HCT116 (cell line): ENCODE results near the gene LYRM9. TPM values are rescaled to one million over a fixed set of nuclear protein-coding genes. Genes with fewer than 3 reads are reported as not detected.

ENCODE experiments used
- ATAC-seq: fragments of 200-7000 bp; cut with Tn5 transposase; 2 replicates; pipeline ENCODE4 v1.9.1; 2020; ENCODE audit warnings: mild to moderate bottlenecking, moderate library complexity
- BruUV-seq: library from RNA; stranded (reverse); fragments of 400-500 nt; replicated peaks from 2 replicates; lab custom pipeline; 2021; lab: Mats Ljungman, UMichigan
- CTCF ChIA-PET: fragments of 300-600 bp; sonication (Branson Sonifier 250); formaldehyde crosslinking; loops from one replicate; lab custom pipeline; 2021; ENCODE audit warnings: antibody characterized with exemption; lab: Charles Lee
- POLR2A ChIA-PET: fragments of 300-600, 350-600 bp; sonication (Branson Sonifier 250); formaldehyde crosslinking; loops from one replicate; lab custom pipeline; 2021; ENCODE audit warnings: antibody characterized with exemption; lab: Charles Lee
- RAD21 ChIA-PET, 2 experiments: fragments of 300-600 bp; sonication (Branson Sonifier 250); formaldehyde crosslinking; loops; one replicate each; lab custom pipeline; 2023; ENCODE audit warnings: low total read pairs in 2 of 2; ENCODE audit not compliant: uncharacterized antibody in 2 of 2, unreplicated experiment in 2 of 2, low non-redundant PET in 1 of 2; lab: Charles Lee
- DNase-seq: peaks from one replicate; pipeline ENCODE4 v3.0.0-alpha.2; 2010; ENCODE audit warnings: low read depth, low spot score
- H2AFZ ChIP-seq: fragments of 200-600 bp; shearing (Covaris generic), sonication (generic); 2 replicates; pipeline ENCODE4 v1.6.1; 2017; ENCODE audit warnings: low read depth, mixed run types, mixed read lengths, antibody characterized with exemption, low read length; ENCODE audit not compliant: poor library complexity, severe bottlenecking
- H3K27ac ChIP-seq: 2 replicates; pipeline ENCODE4 v1.5.1; 2012; ENCODE audit warnings: low read depth, low read length
- H3K27me3 ChIP-seq: fragments of 200-600 bp; sonication (generic); 2 replicates; pipeline ENCODE4 v1.6.1; 2016; ENCODE audit warnings: mixed run types, low read length, mixed read lengths; ENCODE audit not compliant: insufficient read depth
- H3K36me3 ChIP-seq, 2 experiments: fragments of 200-500 bp in 1 of 2; fragments of 200-600 bp in 1 of 2; sonication (Bioruptor generic) in 1 of 2; sonication (generic) in 1 of 2; 2 replicates each; pipeline versions ENCODE4 v1.5.1 to v1.6.1; 2014 to 2016; ENCODE audit warnings: low read length in 2 of 2, inconsistent platforms in 1 of 2, mixed read lengths in 1 of 2, mixed run types in 1 of 2; ENCODE audit not compliant: insufficient read depth in 2 of 2, control insufficient read depth in 1 of 2
- H3K4me1 ChIP-seq, 2 experiments: fragments of 200-600 bp in 1 of 2; sonication (generic) in 1 of 2; 2 replicates each; pipeline versions ENCODE4 v1.5.1 to v1.6.1; 2012 to 2017; ENCODE audit warnings: low read length in 2 of 2, inconsistent platforms in 1 of 2, mild to moderate bottlenecking in 1 of 2, mixed read lengths in 1 of 2, mixed run types in 1 of 2, moderate library complexity in 1 of 2; ENCODE audit not compliant: insufficient read depth in 2 of 2, control insufficient read depth in 1 of 2
- H3K4me2 ChIP-seq: fragments of 200-600 bp; sonication (generic); 2 replicates; pipeline ENCODE4 v1.6.1; 2017; ENCODE audit warnings: mixed run types, low read length, mixed read lengths
- H3K4me3 ChIP-seq, 2 experiments: fragments of 200-600 bp in 1 of 2; sonication (generic) in 1 of 2; replicated peaks in 1 of 2; 2 replicates each; pipeline ENCODE4 v1.5.1; 2011 to 2016; ENCODE audit warnings: low read length in 2 of 2, control low read depth in 1 of 2, low read depth in 1 of 2, mild to moderate bottlenecking in 1 of 2, mixed read lengths in 1 of 2, mixed run types in 1 of 2
- H3K79me2 ChIP-seq: fragments of 200-600 bp; sonication (generic); 2 replicates; pipeline ENCODE4 v1.6.1; 2017; ENCODE audit warnings: mild to moderate bottlenecking, mixed run types, low read length, moderate library complexity, mixed read lengths; ENCODE audit not compliant: insufficient read depth
- H3K9ac ChIP-seq: fragments of 200-600 bp; sonication (generic); 2 replicates; pipeline ENCODE4 v1.6.1; 2016; ENCODE audit warnings: low read length, mixed read lengths
- H3K9me2 ChIP-seq: fragments of 200-600 bp; sonication (generic), shearing (Covaris generic); 2 replicates; pipeline ENCODE4 v1.6.1; 2017; ENCODE audit warnings: mixed run types, mild to moderate bottlenecking, moderate library complexity; ENCODE audit not compliant: insufficient read depth
- H3K9me3 ChIP-seq, 2 experiments: fragments of 200-500 bp in 1 of 2; fragments of 200-600 bp in 1 of 2; sonication (Bioruptor generic) in 1 of 2; sonication (generic) in 1 of 2; 2 replicates each; pipeline ENCODE4 v1.6.1; 2014 to 2017; ENCODE audit warnings: low read length in 2 of 2, mixed read lengths in 2 of 2, inconsistent platforms in 1 of 2, low read depth in 1 of 2, mild to moderate bottlenecking in 1 of 2, mixed run types in 1 of 2, moderate library complexity in 1 of 2; ENCODE audit not compliant: control insufficient read depth in 1 of 2, insufficient read depth in 1 of 2
- H4K20me1 ChIP-seq: fragments of 200-600 bp; sonication (generic), shearing (Covaris generic); 2 replicates; pipeline ENCODE4 v1.6.1; 2017; ENCODE audit warnings: mixed run types, mild to moderate bottlenecking, moderate library complexity; ENCODE audit not compliant: insufficient read depth
- EGR1 ChIP-seq: IDR thresholded peaks from 2 replicates; pipeline ENCODE4 v1.6.1; 2012; ENCODE audit warnings: low read depth
- EZH2 ChIP-seq: fragments of 200-600 bp; sonication (generic); IDR thresholded peaks from 2 replicates; pipeline ENCODE4 v1.6.1; 2017; ENCODE audit warnings: antibody characterized with exemption, mixed run types
- EZH2phosphoT487 ChIP-seq: fragments of 200-600 bp; IDR thresholded peaks from 2 replicates; pipeline ENCODE4 v1.6.1; 2018; ENCODE audit warnings: antibody characterized with exemption, borderline replicate concordance
- FOSL1 ChIP-seq: IDR thresholded peaks from 2 replicates; pipeline ENCODE4 v1.6.1; 2012; ENCODE audit warnings: low read depth
- MAX ChIP-seq: IDR thresholded peaks from 2 replicates; pipeline ENCODE4 v1.6.1; 2012
- POLR2A ChIP-seq: IDR thresholded peaks from 2 replicates; pipeline ENCODE4 v1.7.0; 2011; ENCODE audit warnings: borderline replicate concordance; ENCODE audit not compliant: insufficient read depth, insufficient read length; ENCODE audit errors: extremely low read depth
- POLR2AphosphoS5 ChIP-seq: IDR thresholded peaks from 2 replicates; pipeline ENCODE4 v1.6.1; 2011; ENCODE audit warnings: mild to moderate bottlenecking, low read depth, low read length, moderate library complexity
- REST ChIP-seq: IDR thresholded peaks from 2 replicates; pipeline ENCODE4 v1.6.1; 2012; ENCODE audit warnings: low read depth
- SRF ChIP-seq: IDR thresholded peaks from 2 replicates; pipeline ENCODE4 v1.6.1; 2012; ENCODE audit warnings: low read depth
- TCF7L2 ChIP-seq: IDR thresholded peaks from 2 replicates; pipeline ENCODE4 v1.7.0; 2011; ENCODE audit warnings: borderline replicate concordance, inconsistent platforms; ENCODE audit not compliant: insufficient read depth, insufficient read length; ENCODE audit errors: extremely low read depth
- YY1 ChIP-seq: IDR thresholded peaks from 2 replicates; pipeline ENCODE4 v1.6.1; 2011; ENCODE audit warnings: low read length, low read depth, moderate library complexity, mild to moderate bottlenecking; ENCODE audit not compliant: insufficient replicate concordance; ENCODE audit errors: extremely low read depth
- ZFX ChIP-seq: fragments of 450-650 bp; IDR thresholded peaks from 2 replicates; pipeline ENCODE4 v1.6.1; 2017
- intact Hi-C: fragments of 100-400 bp; cut with micrococcal nuclease; formaldehyde crosslinking; loops from 2 replicates; pipeline ENCODE4 v1.10.0; 2022
- total RNA-seq: library from RNA; stranded (reverse); gene quantifications from one replicate; pipeline ENCODE4 v1.2.1, GENCODE V29; 2021; ENCODE audit not compliant: unreplicated experiment

LYRM9 gene
- total RNA-seq, 1 experiment from 2014 or later, result 4.8 TPM

GRCh38 chr17:27917000-27917399 lies 23.8 kb upstream of the LYRM9 start:
- ChIA-PET CTCF (no interaction called here), RAD21 (no interaction called here), POLR2A (no interaction called here)
- H3K27me3 ChIP-seq, result no peaks in the 10 kb centered on the region
- no peaks in the 10 kb centered on the region for H3K9me3 ChIP-seq
- no peaks in the 10 kb centered on the region for H3K9me2 ChIP-seq
- no peak overlapping the region for H3K27ac ChIP-seq
- ATAC-seq (no peak), DNase-seq (no peak)
- no peaks in the 10 kb centered on the region for H3K4me1 ChIP-seq
- BruUV-seq, result no TSS peak
- H3K36me3 ChIP-seq, result no peaks in the 10 kb centered on the region
- no peaks in the 10 kb centered on the region for H3K79me2 ChIP-seq
- TF ChIP-seq EGR1 (no peak), POLR2A (no peak), MAX (no peak), EZH2phosphoT487 (no peak), TCF7L2 (no peak), ZFX (no peak), YY1 (no peak), POLR2AphosphoS5 (no peak), REST (no peak), FOSL1 (no peak), SRF (no peak), EZH2 (no peak)
- H3K4me2 ChIP-seq, result no peak overlapping the region
- no peak overlapping the region for H3K9ac ChIP-seq
- H3K4me3 ChIP-seq, result no peak overlapping the region
- no peaks in the 10 kb centered on the region for H4K20me1 ChIP-seq
- intact Hi-C loops, result no loop called here
- no peak overlapping the region for H2AFZ ChIP-seq
